Transverse colon (tissue), 4 donors: ENCODE measurements around the gene REC114.

Experiments
- POLR2A ChIP-seq: fragments of 450-650 bp; IDR thresholded peaks from one replicate; pipeline ENCODE4 v1.6.1; 2016; ENCODE audit warnings: antibody characterized with exemption, mild to moderate bottlenecking, moderate library complexity
- POLR2AphosphoS5 ChIP-seq, 3 donors: sonication (generic); formaldehyde crosslinking; IDR thresholded peaks; one replicate each; pipeline ENCODE4 v1.6.1; 2016; ENCODE audit warnings: antibody characterized with exemption in 3 of 3
- TF ChIP-seq, protein P1 (sequence below), 5 experiments: fragments of 200-600 bp in 3 of 5; fragments of 450-650 bp in 2 of 5; sonication (generic) in 3 of 5; IDR thresholded peaks; 1 replicate in 2 of 5; 2 replicates in 3 of 5; pipeline ENCODE4 v1.5.1; 2016 to 2017; ENCODE audit warnings: antibody characterized with exemption in 5 of 5, inconsistent platforms in 3 of 5, mild to moderate bottlenecking in 2 of 5, moderate library complexity in 1 of 5

DNA sequence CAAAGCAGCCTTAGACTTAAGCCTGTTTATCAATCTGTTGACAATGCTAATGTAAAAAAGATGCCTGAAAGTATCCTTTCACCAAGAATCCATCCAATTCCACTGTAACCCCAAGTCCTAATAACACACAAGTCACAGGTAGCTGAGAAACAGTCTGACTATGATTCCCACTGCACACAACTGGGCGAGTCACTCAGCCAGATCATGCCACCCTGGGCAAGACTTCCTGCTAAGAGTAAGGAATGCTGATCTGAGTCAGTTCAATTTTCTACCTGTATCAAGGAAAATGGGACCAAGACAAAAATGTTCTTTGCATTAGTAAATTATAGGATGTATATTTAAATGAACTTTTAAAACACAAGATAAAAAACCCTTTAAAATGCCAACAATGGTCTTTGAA is 157.0 kb downstream of the REC114 start:
- TF ChIP-seq POLR2A (no peak), POLR2AphosphoS5 (IDR thresholded peaks at IDR 0.05) (no peak)
- TF ChIP-seq, protein P1, sequence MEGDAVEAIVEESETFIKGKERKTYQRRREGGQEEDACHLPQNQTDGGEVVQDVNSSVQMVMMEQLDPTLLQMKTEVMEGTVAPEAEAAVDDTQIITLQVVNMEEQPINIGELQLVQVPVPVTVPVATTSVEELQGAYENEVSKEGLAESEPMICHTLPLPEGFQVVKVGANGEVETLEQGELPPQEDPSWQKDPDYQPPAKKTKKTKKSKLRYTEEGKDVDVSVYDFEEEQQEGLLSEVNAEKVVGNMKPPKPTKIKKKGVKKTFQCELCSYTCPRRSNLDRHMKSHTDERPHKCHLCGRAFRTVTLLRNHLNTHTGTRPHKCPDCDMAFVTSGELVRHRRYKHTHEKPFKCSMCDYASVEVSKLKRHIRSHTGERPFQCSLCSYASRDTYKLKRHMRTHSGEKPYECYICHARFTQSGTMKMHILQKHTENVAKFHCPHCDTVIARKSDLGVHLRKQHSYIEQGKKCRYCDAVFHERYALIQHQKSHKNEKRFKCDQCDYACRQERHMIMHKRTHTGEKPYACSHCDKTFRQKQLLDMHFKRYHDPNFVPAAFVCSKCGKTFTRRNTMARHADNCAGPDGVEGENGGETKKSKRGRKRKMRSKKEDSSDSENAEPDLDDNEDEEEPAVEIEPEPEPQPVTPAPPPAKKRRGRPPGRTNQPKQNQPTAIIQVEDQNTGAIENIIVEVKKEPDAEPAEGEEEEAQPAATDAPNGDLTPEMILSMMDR (IDR thresholded peaks at IDR 0.05), result no peak
